ENCODE results near the gene ZNF207.
"Not testable (repeated sequence)": the region's sequence is repeated elsewhere in the genome, so short reads cannot be mapped to it uniquely, and the experiment has no call there.

The ZNF207 gene

DNA sequence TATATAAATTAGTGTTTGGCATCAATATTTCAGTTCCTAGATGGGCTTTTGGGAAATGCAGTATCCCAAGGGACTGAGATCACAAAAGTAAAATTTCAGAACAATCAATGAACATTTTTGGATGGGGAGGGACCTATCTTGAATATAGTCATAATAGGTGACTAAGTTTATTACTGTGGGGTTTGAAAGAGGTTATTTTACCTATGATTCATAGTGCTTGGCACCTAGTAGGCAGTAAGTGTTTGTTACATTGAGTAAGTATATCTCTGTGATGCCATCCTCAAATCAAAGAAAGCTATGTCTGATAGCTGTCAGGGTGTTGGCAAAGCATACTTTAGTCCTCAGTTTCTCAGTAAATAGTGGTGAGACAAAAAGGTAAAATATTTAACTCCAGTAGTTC, 36.9 kb downstream of the ZNF207 start:
- no peak for DNase-seq (ENCODE audit: low read depth in 3 of 3, low spot score in 1 of 3)

DNA sequence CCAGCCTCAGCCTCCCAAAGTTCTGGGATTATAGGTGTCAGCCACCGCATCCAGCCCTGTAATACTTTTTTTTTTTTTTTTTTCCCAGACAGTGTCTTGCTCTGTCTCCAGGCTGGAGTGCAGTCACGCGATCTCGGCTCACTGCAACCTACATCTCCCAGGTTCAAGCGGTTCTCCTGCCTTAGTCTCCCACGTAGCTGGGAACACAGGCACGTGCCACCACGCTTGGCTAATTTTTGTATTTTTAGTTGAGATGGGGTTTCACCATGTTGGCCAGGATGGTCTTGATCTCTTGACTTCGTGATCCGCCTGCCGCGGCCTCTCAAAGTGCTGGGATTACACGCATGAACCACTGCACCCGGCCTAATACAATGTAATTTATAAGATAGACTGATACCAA, 38.2 kb downstream of the ZNF207 start:
- DNase-seq (ENCODE audit: low read depth in 3 of 3, low spot score in 1 of 3), result not testable (repeated sequence)

DNA sequence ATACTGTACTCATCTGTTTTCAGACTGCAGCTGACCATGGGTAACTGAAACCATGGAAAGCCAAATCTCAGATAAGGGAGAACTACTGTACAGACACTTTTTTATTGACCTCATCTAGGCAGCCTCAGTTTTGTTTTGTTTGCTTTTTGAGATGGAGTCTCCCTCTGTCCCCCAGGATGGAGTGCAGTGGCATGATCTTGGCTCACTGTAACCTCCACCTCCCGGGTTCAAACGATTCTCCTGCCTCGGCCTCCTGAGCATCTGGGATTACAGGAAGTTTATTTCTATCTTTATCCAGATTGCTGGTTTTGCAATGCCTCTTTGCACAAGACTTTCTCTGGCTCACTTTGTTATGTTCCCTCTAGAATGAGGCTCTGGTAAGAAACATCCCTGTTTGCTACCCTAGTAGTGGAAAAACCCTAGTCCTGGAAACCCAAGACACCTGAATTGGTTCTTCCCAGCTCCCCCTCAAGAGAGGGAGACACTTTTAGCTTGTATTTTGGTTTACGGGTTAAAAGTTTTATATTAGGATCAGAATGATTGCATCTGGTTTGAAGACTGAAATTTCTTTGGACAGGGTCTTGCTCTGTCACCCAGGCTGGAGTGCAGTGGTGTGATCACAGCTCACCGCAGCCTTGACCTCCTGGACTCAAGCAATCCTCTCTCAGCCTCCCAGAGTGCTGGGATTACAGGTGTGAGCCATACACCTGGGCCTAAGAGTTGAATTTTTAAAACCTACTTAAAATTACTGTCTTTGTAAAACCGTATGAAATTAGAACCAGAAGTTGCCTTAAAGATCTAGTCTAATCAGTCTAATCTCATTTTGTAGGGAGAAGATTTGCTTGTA, 38.9 kb downstream of the ZNF207 start:
- DNase-seq (ENCODE audit: low read depth in 3 of 3, low spot score in 1 of 3), result no peak

DNA sequence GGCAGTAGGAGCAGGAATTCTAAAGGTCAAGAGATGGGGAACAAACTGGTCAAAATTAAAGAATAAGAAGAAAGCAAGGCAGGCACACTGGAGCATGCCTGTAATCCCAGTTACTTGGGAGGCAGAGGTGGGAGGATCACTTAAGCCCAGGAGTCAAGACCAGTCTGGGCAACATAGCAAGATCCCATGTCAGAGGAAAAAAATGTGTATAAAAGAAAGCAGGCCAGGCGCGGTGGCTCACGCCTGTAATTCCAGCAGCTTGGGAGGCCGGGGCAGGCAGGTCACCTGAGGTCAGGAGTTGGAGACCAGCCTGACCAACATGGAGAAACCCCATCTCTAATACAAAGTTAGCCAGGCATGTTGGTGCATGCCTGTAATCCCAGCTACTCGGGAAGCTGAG, 43.9 kb downstream of the ZNF207 start:
- no peak for DNase-seq (ENCODE audit: low read depth in 3 of 3, low spot score in 1 of 3)

DNA sequence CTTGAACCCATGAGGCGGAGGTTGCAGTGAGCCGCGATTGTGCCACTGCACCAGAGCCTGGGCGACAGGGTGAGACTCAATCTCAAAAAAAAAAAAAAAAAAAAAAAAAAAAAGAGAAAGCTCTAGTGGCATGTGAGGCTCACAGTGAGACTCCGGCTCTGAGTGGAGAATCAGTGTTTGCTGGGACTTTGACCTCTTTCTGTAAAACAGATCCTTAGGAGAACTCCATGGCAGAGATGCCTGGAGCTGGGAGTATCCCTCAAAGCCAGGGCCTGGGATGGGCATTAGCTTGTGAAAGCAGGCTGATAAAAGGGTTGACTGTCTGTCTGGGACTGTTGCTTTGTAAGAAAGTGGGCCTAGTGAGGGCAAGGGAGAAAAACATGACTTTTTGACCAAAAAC, 46.4 kb downstream of the ZNF207 start:
- DNase-seq (ENCODE audit: low read depth in 3 of 3, low spot score in 1 of 3), result no peak

- no peak for DNase-seq (ENCODE audit: low read depth in 3 of 3, low spot score in 1 of 3)
Measured at GRCh38 chr17:32398946-32399345, 49.0 kb downstream of the ZNF207 start.

- DNase-seq (ENCODE audit: low read depth in 3 of 3, low spot score in 1 of 3), result not testable (repeated sequence)
Measured at GRCh38 chr17:32410085-32410484, 60.1 kb downstream of the ZNF207 start.

GRCh38 chr17:32426894-32427293, 76.9 kb downstream of the ZNF207 start:
- no peak for DNase-seq (ENCODE audit: low read depth in 3 of 3, low spot score in 1 of 3)

GRCh38 chr17:32429598-32429997, 79.6 kb downstream of the ZNF207 start:
- DNase-seq (ENCODE audit: low read depth in 3 of 3, low spot score in 1 of 3), result no peak
